HG03139 (cell line): ENCODE measurements around the gene POMGNT1.
"Not testable (repeated sequence)": the region's sequence is repeated elsewhere in the genome, so short reads cannot be mapped to it uniquely, and the experiment has no call there.

Experiments
- ATAC-seq: cut with Tn5 transposase; IDR thresholded peaks from one replicate; pipeline ENCODE4 v1.9.1; 2021; ENCODE audit not compliant: unreplicated experiment

The POMGNT1 gene

GRCh38 chr1:46197964-46198811 lies at the start of gene POMGNT1:
TSS of gene POMGNT1 (minus strand) at chr1:46198434. CDS start at chr1:46197821, 613 bp downstream.
- peak; percentile 78 for ATAC-seq

- ATAC-seq, result peak; percentile 89
Measured at GRCh38 chr1:46247436-46248121, 49.3 kb upstream of the POMGNT1 start, which contains the start of gene RAD54L. TSS of gene RAD54L (plus strand) at chr1:46247763. CDS start at chr1:46248406, 643 bp downstream.

GRCh38 chr1:46246548-46247435 lies 48.6 kb upstream of the POMGNT1 start:
- peak; percentile 50 for ATAC-seq

- not testable (repeated sequence) for ATAC-seq
Measured at GRCh38 chr1:46246136-46246535, 47.9 kb upstream of the POMGNT1 start.

GRCh38 chr1:46244656-46245371 lies 46.6 kb upstream of the POMGNT1 start:
- ATAC-seq, result no peak

- not testable (repeated sequence) for ATAC-seq
Measured at GRCh38 chr1:46243831-46244230, 45.6 kb upstream of the POMGNT1 start.

GRCh38 chr1:46242918-46243317 lies 44.7 kb upstream of the POMGNT1 start:
- no peak for ATAC-seq

GRCh38 chr1:46241733-46242132 lies 43.5 kb upstream of the POMGNT1 start:
- ATAC-seq, result not testable (repeated sequence)

- ATAC-seq, result not testable (repeated sequence)
Measured at GRCh38 chr1:46238865-46239264, 40.6 kb upstream of the POMGNT1 start.

GRCh38 chr1:46236882-46237281 lies 38.6 kb upstream of the POMGNT1 start:
- ATAC-seq, result no peak

- ATAC-seq, result not testable (repeated sequence)
Measured at GRCh38 chr1:46231231-46231630, 33.0 kb upstream of the POMGNT1 start.

GRCh38 chr1:46224966-46225365 lies 26.7 kb upstream of the POMGNT1 start:
- no peak for ATAC-seq

- ATAC-seq, result peak; percentile 75
Measured at GRCh38 chr1:46223472-46223943, 25.3 kb upstream of the POMGNT1 start.

- not testable (repeated sequence) for ATAC-seq
Measured at GRCh38 chr1:46223055-46223454, 24.8 kb upstream of the POMGNT1 start.

GRCh38 chr1:46221749-46222148 lies 23.5 kb upstream of the POMGNT1 start:
- no peak for ATAC-seq

GRCh38 chr1:46220808-46221207 lies 22.6 kb upstream of the POMGNT1 start:
- ATAC-seq, result no peak

- ATAC-seq, result no peak
Measured at GRCh38 chr1:46219551-46220520, 21.6 kb upstream of the POMGNT1 start.

- no peak for ATAC-seq
Measured at GRCh38 chr1:46218443-46218842, 20.2 kb upstream of the POMGNT1 start.

- ATAC-seq, result no peak
Measured at GRCh38 chr1:46215504-46215903, 17.3 kb upstream of the POMGNT1 start.
